ENCODE results near the gene PI4KA. TPM values are rescaled to one million over a fixed set of nuclear protein-coding genes. Genes with fewer than 3 reads are reported as not detected.
"Not testable (repeated sequence)": the region's sequence is repeated elsewhere in the genome, so short reads cannot be mapped to it uniquely, and the experiment has no call there.

PI4KA gene
- total and polyA plus RNA-seq, 2 experiments from 2014 or later: 83.7 to 85.2 TPM

GRCh38 chr22:20672082-20672424 is 186.6 kb downstream of the PI4KA start:
- H3K9me3 ChIP-seq (ENCODE audit: low read depth): no peaks in the 10 kb centered on the region
- no peak for TF ChIP-seq CTCF (IDR thresholded peaks at IDR 0.05; ENCODE audit: low read depth, low read length)
- no peaks in the 10 kb centered on the region for H3K27me3 ChIP-seq
- no peaks in the 10 kb centered on the region for H3K4me1 ChIP-seq (ENCODE audit: low read depth)
- H3K36me3 ChIP-seq: no peaks in the 10 kb centered on the region
- DNase-seq (ENCODE audit: low read depth in 1 of 2, low spot score in 1 of 2): no peak
- no peak overlapping the region for H3K27ac ChIP-seq
- H3K4me3 ChIP-seq: no peak overlapping the region

GRCh38 chr22:20671409-20672081 is 187.1 kb downstream of the PI4KA start:
- TF ChIP-seq CTCF (IDR thresholded peaks at IDR 0.05; ENCODE audit: low read depth, low read length): no peak
- no peak for DNase-seq (ENCODE audit: low read depth in 1 of 2, low spot score in 1 of 2)
- H3K9me3 ChIP-seq (ENCODE audit: low read depth): no peaks in the 10 kb centered on the region
- no peak overlapping the region for H3K4me3 ChIP-seq
- H3K27me3 ChIP-seq: no peaks in the 10 kb centered on the region
- no peaks in the 10 kb centered on the region for H3K36me3 ChIP-seq
- no peaks in the 10 kb centered on the region for H3K4me1 ChIP-seq (ENCODE audit: low read depth)
- no peak overlapping the region for H3K27ac ChIP-seq

GRCh38 chr22:20670457-20671261 is 188.0 kb downstream of the PI4KA start:
- not testable (repeated sequence) for H3K27me3 ChIP-seq; H3K36me3 ChIP-seq; H3K9me3 ChIP-seq (ENCODE audit: low read depth); H3K4me3 ChIP-seq; H3K27ac ChIP-seq; DNase-seq (ENCODE audit: low read depth in 1 of 2, low spot score in 1 of 2); H3K4me1 ChIP-seq (ENCODE audit: low read depth)

GRCh38 chr22:20669884-20670283 is 188.7 kb downstream of the PI4KA start:
- H3K4me1 ChIP-seq (ENCODE audit: low read depth); H3K4me3 ChIP-seq; H3K27ac ChIP-seq; H3K9me3 ChIP-seq (ENCODE audit: low read depth); H3K36me3 ChIP-seq; DNase-seq (ENCODE audit: low read depth in 1 of 2, low spot score in 1 of 2); H3K27me3 ChIP-seq: not testable (repeated sequence)

- H3K27ac ChIP-seq; H3K27me3 ChIP-seq; H3K36me3 ChIP-seq; H3K9me3 ChIP-seq (ENCODE audit: low read depth); DNase-seq (ENCODE audit: low read depth in 1 of 2, low spot score in 1 of 2); H3K4me3 ChIP-seq; H3K4me1 ChIP-seq (ENCODE audit: low read depth): not testable (repeated sequence)
Observed at GRCh38 chr22:20669471-20669870, 189.1 kb downstream of the PI4KA start.

GRCh38 chr22:20668769-20669168 is 189.8 kb downstream of the PI4KA start:
- H3K27ac ChIP-seq; H3K36me3 ChIP-seq; DNase-seq (ENCODE audit: low read depth in 1 of 2, low spot score in 1 of 2); H3K27me3 ChIP-seq; H3K4me1 ChIP-seq (ENCODE audit: low read depth); H3K4me3 ChIP-seq; H3K9me3 ChIP-seq (ENCODE audit: low read depth): not testable (repeated sequence)

- not testable (repeated sequence) for H3K27me3 ChIP-seq; DNase-seq (ENCODE audit: low read depth in 1 of 2, low spot score in 1 of 2); H3K4me3 ChIP-seq; H3K27ac ChIP-seq; H3K9me3 ChIP-seq (ENCODE audit: low read depth); H3K4me1 ChIP-seq (ENCODE audit: low read depth); H3K36me3 ChIP-seq
Observed at GRCh38 chr22:20668226-20668625, 190.4 kb downstream of the PI4KA start.

GRCh38 chr22:20667548-20667947 is 191.1 kb downstream of the PI4KA start:
- H3K9me3 ChIP-seq (ENCODE audit: low read depth); H3K27me3 ChIP-seq; H3K36me3 ChIP-seq; H3K4me3 ChIP-seq; DNase-seq (ENCODE audit: low read depth in 1 of 2, low spot score in 1 of 2); H3K4me1 ChIP-seq (ENCODE audit: low read depth); H3K27ac ChIP-seq: not testable (repeated sequence)

Data from cardiac muscle cell (in vitro differentiated cells and primary cell).